ENCODE data around the gene ARSH.

Gene ARSH

DNA sequence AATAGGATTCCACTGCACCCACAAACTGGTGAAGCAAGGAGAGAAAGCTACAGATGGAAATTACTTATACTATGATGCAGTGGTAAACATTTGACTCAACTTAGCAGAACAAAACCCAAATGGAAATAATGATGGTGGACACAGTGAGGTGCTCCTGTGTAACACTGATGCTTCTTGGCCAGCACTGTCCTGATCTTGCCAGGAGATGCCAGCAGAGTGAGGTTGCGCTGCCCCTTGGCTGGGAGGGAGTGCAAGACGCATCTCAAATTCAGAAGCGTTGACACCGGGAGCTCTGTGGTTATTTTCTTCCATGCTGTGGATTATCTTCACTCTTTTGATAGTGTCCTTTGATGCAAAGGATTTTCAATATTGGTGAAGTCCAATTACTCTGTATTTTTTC, 22.0 kb upstream of the ARSH start:
- H2AFZ ChIP-seq (ENCODE audit: low read length), result no peak overlapping the region
- H3K27me3 ChIP-seq (replicated peaks; ENCODE audit: insufficient read depth, low read length), result no peaks in the 10 kb centered on the region
- no peaks in the 10 kb centered on the region for H3K9me2 ChIP-seq (replicated peaks; ENCODE audit: insufficient read depth, low read length)
- no peaks in the 10 kb centered on the region for H3K36me3 ChIP-seq (replicated peaks; ENCODE audit: insufficient read depth, low read length)
- no peaks in the 10 kb centered on the region for H3F3A ChIP-seq (ENCODE audit: insufficient read depth, low read length)
- no peaks in the 10 kb centered on the region for H3K4me1 ChIP-seq (ENCODE audit: low read length)
- TF ChIP-seq EZH2phosphoT487 (IDR thresholded peaks at IDR 0.05; ENCODE audit: low read length), result no peak
- TF ChIP-seq, protein P1, sequence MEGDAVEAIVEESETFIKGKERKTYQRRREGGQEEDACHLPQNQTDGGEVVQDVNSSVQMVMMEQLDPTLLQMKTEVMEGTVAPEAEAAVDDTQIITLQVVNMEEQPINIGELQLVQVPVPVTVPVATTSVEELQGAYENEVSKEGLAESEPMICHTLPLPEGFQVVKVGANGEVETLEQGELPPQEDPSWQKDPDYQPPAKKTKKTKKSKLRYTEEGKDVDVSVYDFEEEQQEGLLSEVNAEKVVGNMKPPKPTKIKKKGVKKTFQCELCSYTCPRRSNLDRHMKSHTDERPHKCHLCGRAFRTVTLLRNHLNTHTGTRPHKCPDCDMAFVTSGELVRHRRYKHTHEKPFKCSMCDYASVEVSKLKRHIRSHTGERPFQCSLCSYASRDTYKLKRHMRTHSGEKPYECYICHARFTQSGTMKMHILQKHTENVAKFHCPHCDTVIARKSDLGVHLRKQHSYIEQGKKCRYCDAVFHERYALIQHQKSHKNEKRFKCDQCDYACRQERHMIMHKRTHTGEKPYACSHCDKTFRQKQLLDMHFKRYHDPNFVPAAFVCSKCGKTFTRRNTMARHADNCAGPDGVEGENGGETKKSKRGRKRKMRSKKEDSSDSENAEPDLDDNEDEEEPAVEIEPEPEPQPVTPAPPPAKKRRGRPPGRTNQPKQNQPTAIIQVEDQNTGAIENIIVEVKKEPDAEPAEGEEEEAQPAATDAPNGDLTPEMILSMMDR (IDR thresholded peaks at IDR 0.05; ENCODE audit: low read length), result no peak
- no peaks in the 10 kb centered on the region for H3K9me3 ChIP-seq (replicated peaks; ENCODE audit: insufficient read depth, low read length)
- H3K27ac ChIP-seq (ENCODE audit: low read length), result no peak overlapping the region
- no peak overlapping the region for H3K9ac ChIP-seq (ENCODE audit: low read length)
- H4K20me1 ChIP-seq (ENCODE audit: insufficient read depth, low read length), result no peaks in the 10 kb centered on the region
- no peaks in the 10 kb centered on the region for H3K79me2 ChIP-seq (ENCODE audit: low read length)
- no peak overlapping the region for H3K4me3 ChIP-seq (ENCODE audit: low read length)
- no peak for DNase-seq
- no peak overlapping the region for H3K4me2 ChIP-seq (ENCODE audit: low read depth, low read length)

DNA sequence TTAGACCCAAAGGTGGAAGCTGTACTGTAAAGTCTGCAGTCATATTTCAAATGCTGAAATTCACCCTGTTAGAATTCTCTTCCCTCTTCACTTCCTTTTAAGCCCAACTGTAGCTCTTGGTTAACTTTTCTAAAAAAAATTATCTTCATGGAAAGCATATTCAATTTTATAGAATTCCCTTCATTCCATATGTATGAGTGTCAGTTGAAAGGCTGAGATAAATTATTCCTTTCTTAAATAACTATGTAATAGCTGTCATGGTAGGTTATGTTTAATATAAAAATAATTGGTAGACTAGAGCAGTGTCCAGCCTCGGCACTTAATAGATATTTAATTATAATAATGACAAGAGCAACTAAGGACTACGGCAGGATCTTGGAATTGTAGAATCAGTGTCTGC, 16.8 kb upstream of the ARSH start:
- H3K27ac ChIP-seq (ENCODE audit: low read length), result no peak overlapping the region
- H2AFZ ChIP-seq (ENCODE audit: low read length), result no peak overlapping the region
- no peaks in the 10 kb centered on the region for H3K36me3 ChIP-seq (replicated peaks; ENCODE audit: insufficient read depth, low read length)
- no peaks in the 10 kb centered on the region for H3K9me2 ChIP-seq (replicated peaks; ENCODE audit: insufficient read depth, low read length)
- H3K79me2 ChIP-seq (ENCODE audit: low read length), result no peaks in the 10 kb centered on the region
- H3K4me2 ChIP-seq (ENCODE audit: low read depth, low read length), result no peak overlapping the region
- no peaks in the 10 kb centered on the region for H4K20me1 ChIP-seq (ENCODE audit: insufficient read depth, low read length)
- no peaks in the 10 kb centered on the region for H3F3A ChIP-seq (ENCODE audit: insufficient read depth, low read length)
- TF ChIP-seq, protein P1 (IDR thresholded peaks at IDR 0.05; ENCODE audit: low read length), result no peak
- TF ChIP-seq EZH2 (optimal IDR thresholded peaks at IDR 0.05; ENCODE audit: low read depth, low read length) (no peak), EZH2phosphoT487 (IDR thresholded peaks at IDR 0.05; ENCODE audit: low read length) (no peak)
- H3K9ac ChIP-seq (ENCODE audit: low read length), result no peak overlapping the region
- H3K27me3 ChIP-seq (replicated peaks; ENCODE audit: insufficient read depth, low read length), result no peaks in the 10 kb centered on the region
- DNase-seq, result no peak
- H3K9me3 ChIP-seq (replicated peaks; ENCODE audit: insufficient read depth, low read length), result no peaks in the 10 kb centered on the region
- no peaks in the 10 kb centered on the region for H3K4me1 ChIP-seq (ENCODE audit: low read length)
- H3K4me3 ChIP-seq (ENCODE audit: low read length), result no peak overlapping the region

DNA sequence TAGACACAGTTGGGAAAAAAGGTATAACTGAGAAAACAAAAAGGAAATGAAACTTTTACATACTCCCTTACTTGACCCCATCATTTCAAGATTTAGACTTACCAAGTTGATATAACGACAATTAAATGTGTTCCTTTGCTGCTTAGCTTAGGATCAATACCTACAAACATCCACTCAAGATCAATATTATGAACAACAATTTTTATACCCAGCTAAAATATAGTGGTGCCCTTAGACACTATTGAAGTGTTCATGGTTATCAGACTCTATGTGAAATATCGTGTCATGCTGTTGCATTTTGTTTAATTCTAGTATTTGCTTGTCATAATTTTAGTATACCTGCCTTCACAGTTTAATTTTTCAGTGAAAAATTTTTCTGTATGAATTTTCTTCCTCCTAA, 4.2 kb downstream of the ARSH start:
- Histone ChIP-seq H3K79me2 (ENCODE audit: low read length) (no peaks in the 10 kb centered on the region), H3K9ac (ENCODE audit: low read length) (no peak overlapping the region), H3K36me3 (replicated peaks; ENCODE audit: insufficient read depth, low read length) (no peaks in the 10 kb centered on the region), H4K20me1 (ENCODE audit: insufficient read depth, low read length) (no peaks in the 10 kb centered on the region), H2AFZ (ENCODE audit: low read length) (no peak overlapping the region), H3K4me3 (ENCODE audit: low read length) (no peak overlapping the region), H3K4me2 (ENCODE audit: low read depth, low read length) (no peak overlapping the region), H3K27me3 (replicated peaks; ENCODE audit: insufficient read depth, low read length) (no peaks in the 10 kb centered on the region), H3K27ac (ENCODE audit: low read length) (no peak overlapping the region), H3K4me1 (ENCODE audit: low read length) (no peaks in the 10 kb centered on the region), H3F3A (ENCODE audit: insufficient read depth, low read length) (no peaks in the 10 kb centered on the region), H3K9me2 (replicated peaks; ENCODE audit: insufficient read depth, low read length) (no peaks in the 10 kb centered on the region), H3K9me3 (replicated peaks; ENCODE audit: insufficient read depth, low read length) (no peaks in the 10 kb centered on the region)
- no peak for DNase-seq
- no peak for TF ChIP-seq EZH2phosphoT487 (IDR thresholded peaks at IDR 0.05; ENCODE audit: low read length)
- no peak for TF ChIP-seq EZH2 (optimal IDR thresholded peaks at IDR 0.05; ENCODE audit: low read depth, low read length)
- TF ChIP-seq, protein P1 (IDR thresholded peaks at IDR 0.05; ENCODE audit: low read length), result no peak

Data from MM.1S (cell line).